ENCODE data around the gene RBKS. TPM values are rescaled to one million over a fixed set of nuclear protein-coding genes. Genes with fewer than 3 reads are reported as not detected.

The RBKS gene
- total and polyA plus RNA-seq, 2 of the 13 experiments (the other 11 are each of a cell fraction or from before 2014, with no cell fraction given) = 7.7 to 8.3 TPM

GRCh38 chr2:27746325-27746724 lies 143.9 kb downstream of the RBKS start (continued):
- TF ChIP-seq, protein P1, sequence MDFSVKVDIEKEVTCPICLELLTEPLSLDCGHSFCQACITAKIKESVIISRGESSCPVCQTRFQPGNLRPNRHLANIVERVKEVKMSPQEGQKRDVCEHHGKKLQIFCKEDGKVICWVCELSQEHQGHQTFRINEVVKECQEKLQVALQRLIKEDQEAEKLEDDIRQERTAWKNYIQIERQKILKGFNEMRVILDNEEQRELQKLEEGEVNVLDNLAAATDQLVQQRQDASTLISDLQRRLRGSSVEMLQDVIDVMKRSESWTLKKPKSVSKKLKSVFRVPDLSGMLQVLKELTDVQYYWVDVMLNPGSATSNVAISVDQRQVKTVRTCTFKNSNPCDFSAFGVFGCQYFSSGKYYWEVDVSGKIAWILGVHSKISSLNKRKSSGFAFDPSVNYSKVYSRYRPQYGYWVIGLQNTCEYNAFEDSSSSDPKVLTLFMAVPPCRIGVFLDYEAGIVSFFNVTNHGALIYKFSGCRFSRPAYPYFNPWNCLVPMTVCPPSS (IDR thresholded peaks at IDR 0.05) = no peak
- TF ChIP-seq SRSF1 (optimal IDR thresholded peaks at IDR 0.05; ENCODE audit: low read depth, low read length) (no peak), ZNF558 (CRISPR knock-in tag; IDR thresholded peaks at IDR 0.05; ENCODE audit: borderline replicate concordance) (no peak), PTBP1 (IDR thresholded peaks at IDR 0.05; ENCODE audit: low read depth, low read length, poor library complexity, severe bottlenecking) (no peak), ZNF605 (CRISPR knock-in tag; IDR thresholded peaks at IDR 0.05) (no peak), THAP9 (CRISPR knock-in tag; IDR thresholded peaks at IDR 0.05; ENCODE audit: borderline replicate concordance) (no peak), DNMT1 (CRISPR knock-in tag; IDR thresholded peaks at IDR 0.05) (no peak), ZNF441 (CRISPR knock-in tag; IDR thresholded peaks at IDR 0.05; ENCODE audit: borderline replicate concordance) (no peak), BORCS8-MEF2B (CRISPR knock-in tag; IDR thresholded peaks at IDR 0.05) (no peak), ZEB1 (IDR thresholded peaks at IDR 0.05; ENCODE audit: insufficient replicate concordance, low read depth) (no peak), TAF15 (IDR thresholded peaks at IDR 0.05; ENCODE audit: low read depth, low read length, poor library complexity, severe bottlenecking) (no peak), ZNF430 (CRISPR knock-in tag; IDR thresholded peaks at IDR 0.05) (no peak), ZNF589 (CRISPR knock-in tag; conservative IDR thresholded peaks at IDR 0.05) (no peak), BCL6 (CRISPR knock-in tag; IDR thresholded peaks at IDR 0.05) (peak; percentile 50; the same call in 1 of the 2 replicates), NR2C2 (CRISPR knock-in tag; IDR thresholded peaks at IDR 0.05; ENCODE audit: borderline replicate concordance) (peak; percentile 43; the same call in 1 of the 2 replicates), ZNF670 (CRISPR knock-in tag; IDR thresholded peaks at IDR 0.05; ENCODE audit: borderline replicate concordance) (no peak), FOSL2 (CRISPR knock-in tag; IDR thresholded peaks at IDR 0.05) (no peak), FOXC1 (CRISPR knock-in tag; IDR thresholded peaks at IDR 0.05; ENCODE audit: borderline replicate concordance) (no peak), TEAD2 (CRISPR knock-in tag; IDR thresholded peaks at IDR 0.05) (no peak), ZNF788 (CRISPR knock-in tag; IDR thresholded peaks at IDR 0.05; ENCODE audit: borderline replicate concordance) (no peak), KDM6A (CRISPR knock-in tag; IDR thresholded peaks at IDR 0.05; ENCODE audit: low read depth) (peak; percentile 94), ZNF709 (CRISPR knock-in tag; IDR thresholded peaks at IDR 0.05) (no peak), ZNF124 (CRISPR knock-in tag; IDR thresholded peaks at IDR 0.05) (no peak), NR2F1 (CRISPR knock-in tag; IDR thresholded peaks at IDR 0.05) (no peak), ZNF782 (CRISPR knock-in tag; IDR thresholded peaks at IDR 0.05; ENCODE audit: borderline replicate concordance) (no peak), CHD4 (IDR thresholded peaks at IDR 0.05; ENCODE audit: borderline replicate concordance, low read length) (no peak; the same call in 1 of the 2 replicates)
- TF ChIP-seq, protein P2, sequence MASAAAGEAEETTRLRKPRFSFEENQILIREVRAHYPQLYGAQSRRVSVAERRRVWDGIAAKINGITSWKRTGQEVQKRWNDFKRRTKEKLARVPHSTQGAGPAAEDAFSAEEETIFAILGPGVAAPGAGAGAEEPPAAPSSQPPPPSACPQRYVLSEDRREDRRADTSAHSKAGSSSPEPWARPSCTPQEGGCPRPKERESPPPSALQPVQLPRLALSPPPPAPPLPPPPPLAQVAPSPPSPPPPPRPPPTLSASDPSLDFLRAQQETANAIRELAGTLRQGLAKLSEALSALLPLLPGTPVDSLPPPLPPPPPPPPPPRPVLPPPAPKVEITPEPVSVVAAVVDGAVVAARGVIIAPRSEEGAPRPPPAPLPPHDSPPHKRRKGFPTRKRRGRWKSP (CRISPR knock-in tag; IDR thresholded peaks at IDR 0.05) = peak; percentile 63; the same call in 1 of the 2 replicates

Data from HepG2 (cell line).